IPS-NIHi7 (cell line): ENCODE results near the gene SCRN2.
A peak's percentile ranks its signal among the peaks of the same experiment; 100 is the strongest.

Experiments used
- DNase-seq: peaks from one replicate; pipeline ENCODE4 v3.0.0; 2012; ENCODE audit warnings: mixed read lengths; ENCODE audit errors: extremely low spot score

SCRN2 gene

DNA sequence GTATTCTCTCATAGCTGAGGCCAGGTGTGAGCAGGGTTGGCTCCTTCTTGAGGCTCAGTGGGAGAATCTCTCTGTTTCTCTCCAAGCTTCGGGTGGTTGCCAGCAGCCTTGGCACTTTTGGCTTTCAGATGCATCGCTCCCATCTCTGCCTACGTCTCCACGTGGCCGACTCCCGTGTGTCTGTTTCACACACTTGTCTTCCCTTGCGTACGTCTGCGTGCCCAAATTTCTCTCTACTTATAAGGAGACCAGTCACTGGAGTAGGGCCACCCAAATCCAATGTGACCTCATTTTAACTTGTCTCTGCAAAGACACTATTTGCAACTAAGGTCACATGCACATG is 34.2 kb downstream of the SCRN2 start:
- DNase-seq = no peak

DNA sequence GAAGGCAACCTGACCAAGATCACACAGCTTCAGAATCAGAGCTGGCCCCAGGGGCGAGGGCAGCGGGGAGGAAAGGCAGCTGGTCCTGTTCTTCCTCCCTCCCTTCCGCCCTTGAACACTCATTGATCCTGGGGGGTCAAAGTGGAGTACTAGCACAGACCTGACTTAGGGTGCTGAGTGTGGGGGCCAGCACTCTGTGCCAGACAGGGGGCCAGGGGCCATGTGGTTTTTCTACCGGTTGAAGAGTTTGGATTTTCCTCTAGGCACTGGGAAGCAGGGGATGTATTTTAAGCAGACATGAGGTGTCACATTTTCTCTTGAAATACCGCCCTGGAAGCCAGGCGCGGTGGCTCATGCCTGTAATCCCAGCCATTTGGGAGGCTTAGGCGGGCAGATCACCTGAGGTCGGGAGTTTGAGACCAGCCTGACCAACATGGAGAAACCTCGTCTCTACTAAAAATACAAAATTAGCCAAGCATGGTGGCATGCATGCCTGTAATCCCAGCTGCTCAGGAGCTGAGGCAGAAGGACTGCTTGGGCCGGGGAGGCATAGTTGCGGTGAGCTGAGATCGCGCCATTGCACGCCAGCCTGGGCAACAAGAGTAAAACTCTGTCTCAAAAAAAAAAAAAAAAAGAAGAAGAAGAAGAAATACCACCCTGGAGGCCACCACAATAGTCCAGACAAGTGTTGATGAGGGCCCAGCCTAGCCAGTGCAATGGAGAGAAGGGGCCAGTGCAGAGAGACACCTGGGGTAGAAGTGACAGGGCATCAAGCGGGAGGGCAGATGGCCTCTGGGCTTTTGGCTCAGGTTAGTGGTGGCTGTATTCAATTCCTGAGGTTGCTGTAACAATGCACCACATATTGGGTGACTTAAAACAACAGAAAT is 34.8 kb downstream of the SCRN2 start:
- no peak for DNase-seq

DNA sequence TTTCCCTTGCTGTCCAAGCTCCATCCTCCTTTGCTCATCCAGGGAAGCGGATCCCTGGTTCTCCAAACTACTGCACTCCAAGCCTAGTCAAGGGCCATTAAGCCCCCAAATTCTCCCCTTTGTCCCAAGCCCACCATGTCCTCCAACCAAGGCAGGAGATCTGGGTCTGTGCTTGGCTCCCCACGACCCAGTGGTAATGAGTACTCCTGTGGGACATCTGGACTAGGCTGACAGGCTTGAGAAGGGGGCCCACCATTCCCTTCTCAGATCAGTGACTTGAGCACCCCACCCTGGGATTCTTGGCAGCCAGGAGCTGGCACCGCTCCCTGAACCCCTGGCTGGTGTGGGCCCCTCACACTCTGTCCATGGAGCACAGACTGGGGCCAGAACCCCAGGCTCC is 36.6 kb downstream of the SCRN2 start:
- DNase-seq = no peak

DNA sequence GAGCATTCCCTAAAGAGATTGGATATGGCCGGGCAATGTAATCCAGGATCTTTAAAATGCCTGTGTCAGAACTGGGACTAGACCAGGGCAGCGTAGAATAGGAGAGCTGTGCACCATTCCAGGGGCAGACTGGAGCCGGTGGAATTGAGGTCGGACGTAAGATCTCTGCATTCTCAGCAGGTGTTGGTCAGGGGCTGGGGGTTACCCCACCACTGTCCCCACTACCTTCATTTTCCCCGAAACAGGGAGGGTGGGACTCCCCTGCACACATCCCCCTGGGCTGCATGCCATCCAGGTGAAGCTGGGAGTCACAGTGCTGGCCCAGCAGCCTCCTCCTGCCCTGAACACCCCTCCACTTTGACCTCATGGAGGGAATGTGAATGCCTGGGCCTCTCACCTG is 37.3 kb downstream of the SCRN2 start:
- DNase-seq = no peak

DNA sequence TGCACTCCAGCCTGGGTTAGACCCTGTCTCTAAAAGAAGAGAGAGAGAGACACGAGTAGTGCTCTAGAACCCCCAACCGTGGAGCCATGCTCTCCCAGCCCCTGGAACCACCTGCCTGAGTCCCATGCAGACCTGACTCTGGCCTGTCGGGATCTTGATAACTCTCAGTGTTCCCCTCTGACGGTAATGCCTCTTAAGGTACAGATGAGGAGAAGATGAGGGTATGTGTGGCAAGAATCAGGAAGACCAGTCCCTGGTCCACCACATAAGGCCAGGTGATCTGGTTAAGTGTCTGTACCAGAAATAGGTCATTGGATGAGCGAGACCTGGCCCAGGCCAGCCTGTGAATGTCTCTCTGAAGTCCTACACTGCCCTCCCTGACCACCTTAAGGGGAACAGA is 37.9 kb downstream of the SCRN2 start:
- DNase-seq = no peak

DNA sequence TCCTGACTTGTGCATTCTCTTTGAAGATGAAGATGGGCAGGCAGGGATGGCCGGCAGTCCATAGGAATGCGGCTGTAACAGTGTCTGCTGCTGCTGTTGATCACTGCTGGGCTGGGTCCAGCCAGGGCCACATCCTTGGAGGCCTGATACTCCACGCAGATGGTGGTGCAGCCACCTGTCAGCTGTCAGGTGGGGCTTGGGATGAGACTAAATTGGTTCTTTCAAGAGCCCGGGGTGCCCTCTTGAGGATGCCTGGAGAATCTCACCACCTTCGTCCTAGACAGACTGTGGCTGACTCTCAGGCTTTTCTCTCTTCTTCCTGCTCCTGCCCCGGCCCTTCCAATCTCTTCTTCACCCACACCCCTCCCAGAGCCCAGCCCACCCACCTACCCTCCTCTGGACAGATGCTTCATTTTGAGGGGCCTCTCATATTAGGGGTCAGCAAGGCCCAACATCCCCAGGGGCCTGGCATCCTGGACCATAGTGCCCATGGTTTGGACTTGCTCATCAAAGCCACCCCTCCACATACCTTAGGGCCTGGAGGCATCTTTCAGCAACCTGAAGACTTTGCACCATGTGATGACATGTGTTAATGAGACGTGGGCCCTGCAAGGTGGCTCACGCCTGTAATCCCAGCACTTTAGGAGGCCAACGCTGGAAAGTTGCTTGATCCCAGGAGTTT is 38.6 kb downstream of the SCRN2 start:
- DNase-seq = peak; percentile 86

DNA sequence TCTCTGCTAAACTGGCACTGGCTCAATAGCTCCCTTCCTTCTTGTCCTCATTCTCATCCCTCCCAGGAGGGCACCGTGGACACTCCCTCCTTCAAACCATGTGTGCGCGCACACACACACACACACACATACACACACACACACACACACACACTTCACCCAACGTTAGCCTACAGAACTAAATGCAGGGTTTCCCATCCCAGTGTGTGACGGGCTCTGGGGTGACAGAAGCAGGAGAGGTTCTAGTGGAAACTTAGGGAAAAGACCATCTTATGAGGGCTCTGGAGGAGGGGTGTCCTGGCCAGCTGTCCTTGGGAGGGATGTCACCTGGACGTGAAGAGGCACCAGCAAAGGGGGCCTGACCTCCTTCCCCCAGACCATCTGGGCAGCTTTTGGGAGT is 39.2 kb downstream of the SCRN2 start:
- DNase-seq = no peak

DNA sequence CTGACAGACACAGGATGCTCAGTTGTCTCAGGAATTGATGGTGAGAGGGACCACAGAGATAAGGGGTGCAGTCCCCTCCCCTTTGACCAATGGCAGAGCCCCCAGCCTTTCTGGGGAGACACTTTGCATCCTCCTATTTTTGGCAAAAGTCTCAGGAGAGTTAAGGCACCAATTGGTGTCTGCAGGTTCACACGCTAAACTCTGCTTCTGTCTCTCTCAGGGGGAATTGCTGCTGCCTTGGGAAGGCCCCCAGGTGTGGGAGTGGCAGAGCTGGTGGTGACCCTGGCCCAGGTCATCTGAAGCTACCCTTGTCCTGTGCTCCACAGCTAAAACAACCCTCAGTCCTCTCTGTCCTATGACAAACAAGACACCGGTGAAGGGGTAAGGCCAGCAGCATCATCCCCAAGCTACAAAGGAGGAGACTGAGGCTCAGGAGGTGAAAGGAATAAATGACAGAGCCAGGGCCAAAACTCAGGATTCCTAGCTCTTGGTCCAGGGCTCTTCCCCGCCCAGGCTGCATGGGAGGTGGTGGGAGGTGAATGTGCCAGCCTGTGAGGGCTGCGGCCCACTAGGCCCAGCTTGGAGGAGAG is 39.8 kb downstream of the SCRN2 start:
- no peak for DNase-seq

DNA sequence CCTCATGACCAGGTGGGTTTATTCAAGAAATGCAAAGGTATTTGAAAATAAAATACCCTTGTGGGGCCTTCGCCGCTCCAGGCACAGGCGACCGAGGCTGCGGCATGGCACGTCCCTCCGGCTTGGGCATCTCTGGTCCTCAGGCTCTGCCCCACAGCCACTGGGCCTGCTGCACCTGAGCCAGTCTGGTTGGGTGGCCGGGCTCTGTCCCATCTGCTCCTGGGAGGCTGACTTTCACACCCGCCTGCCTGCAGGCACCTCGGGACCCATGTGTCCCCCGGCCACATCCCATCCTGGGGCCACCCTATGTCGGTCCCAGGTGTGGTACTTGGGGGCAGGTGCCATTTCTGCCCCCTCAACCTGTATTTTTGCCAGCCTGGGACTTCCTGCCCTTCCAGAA is 40.4 kb downstream of the SCRN2 start:
- no peak for DNase-seq

DNA sequence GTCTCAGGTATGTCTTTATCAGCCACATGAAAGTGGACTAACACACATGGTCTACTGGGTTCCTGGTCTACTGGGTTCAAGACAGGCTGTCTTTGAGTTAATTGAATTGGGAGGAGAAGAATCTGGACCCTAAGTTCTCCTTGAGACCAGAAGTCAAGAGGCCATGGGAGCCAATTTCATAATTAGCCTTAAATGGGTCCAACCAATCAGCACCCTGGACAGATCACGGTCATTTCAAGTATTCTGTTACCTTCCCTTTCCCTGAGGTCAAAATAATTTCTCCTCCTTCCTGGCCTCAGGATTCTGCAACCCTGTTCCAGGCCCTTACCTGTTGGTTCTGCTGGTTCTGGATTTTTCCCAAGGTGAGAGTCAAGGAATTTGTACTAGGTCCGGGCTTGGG is 43.3 kb downstream of the SCRN2 start:
- DNase-seq = peak; percentile 40

DNA sequence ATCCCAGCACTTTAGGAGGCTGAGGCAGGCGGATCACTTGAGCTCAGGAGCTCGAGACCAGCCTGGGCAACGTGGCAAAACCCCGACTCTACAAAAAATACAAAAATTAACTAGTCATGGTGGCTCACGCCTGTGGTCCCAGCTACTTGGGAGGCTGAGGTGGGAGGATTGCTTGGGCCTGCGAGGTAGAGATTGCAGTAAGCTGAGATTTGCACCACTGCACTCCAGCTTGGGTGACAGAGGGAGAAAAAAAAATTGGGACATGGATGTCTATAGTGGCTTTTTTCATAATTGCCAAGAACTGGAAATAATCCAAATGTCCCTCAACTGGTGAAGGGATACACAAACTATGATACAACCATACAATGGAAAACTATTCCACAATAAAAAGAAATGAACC is 48.1 kb downstream of the SCRN2 start:
- DNase-seq = no peak

DNA sequence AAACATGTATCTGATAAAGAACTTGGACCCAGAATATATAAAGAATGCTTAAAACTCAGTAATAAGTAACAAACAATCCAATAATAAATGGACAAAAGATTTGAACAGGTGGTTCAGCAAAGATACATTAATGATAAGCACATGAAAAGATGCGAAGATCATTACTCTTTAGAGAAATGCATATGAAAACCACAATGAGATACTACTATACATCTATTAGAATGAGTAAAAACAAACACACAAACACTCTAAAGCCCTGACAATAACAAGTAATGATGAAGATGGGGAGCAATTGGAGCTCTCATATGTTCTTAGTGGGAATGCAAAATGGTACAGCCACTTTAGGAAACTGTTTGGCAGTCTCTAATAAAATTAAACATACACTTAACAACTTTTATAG is 48.6 kb downstream of the SCRN2 start:
- no peak for DNase-seq

DNA sequence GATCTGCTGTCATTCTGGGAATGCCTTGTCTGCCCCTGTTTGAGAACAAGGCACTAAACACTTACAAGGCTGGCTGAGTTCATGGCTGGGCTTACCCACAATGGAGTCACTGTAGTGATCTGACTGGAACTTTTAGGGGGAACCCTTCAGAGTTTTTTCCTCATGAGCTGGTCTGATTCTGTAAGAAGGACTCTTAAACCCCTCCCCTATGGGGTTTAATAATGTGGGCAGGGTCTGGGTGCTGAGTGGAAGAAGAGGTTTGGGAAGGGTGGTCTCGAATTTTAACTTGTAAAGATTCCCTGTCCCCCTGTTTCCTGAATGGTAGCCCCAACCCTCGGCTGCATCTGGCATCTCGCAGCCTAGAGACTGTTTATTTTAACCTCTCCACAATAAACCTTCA is 50.0 kb downstream of the SCRN2 start:
- no peak for DNase-seq

DNA sequence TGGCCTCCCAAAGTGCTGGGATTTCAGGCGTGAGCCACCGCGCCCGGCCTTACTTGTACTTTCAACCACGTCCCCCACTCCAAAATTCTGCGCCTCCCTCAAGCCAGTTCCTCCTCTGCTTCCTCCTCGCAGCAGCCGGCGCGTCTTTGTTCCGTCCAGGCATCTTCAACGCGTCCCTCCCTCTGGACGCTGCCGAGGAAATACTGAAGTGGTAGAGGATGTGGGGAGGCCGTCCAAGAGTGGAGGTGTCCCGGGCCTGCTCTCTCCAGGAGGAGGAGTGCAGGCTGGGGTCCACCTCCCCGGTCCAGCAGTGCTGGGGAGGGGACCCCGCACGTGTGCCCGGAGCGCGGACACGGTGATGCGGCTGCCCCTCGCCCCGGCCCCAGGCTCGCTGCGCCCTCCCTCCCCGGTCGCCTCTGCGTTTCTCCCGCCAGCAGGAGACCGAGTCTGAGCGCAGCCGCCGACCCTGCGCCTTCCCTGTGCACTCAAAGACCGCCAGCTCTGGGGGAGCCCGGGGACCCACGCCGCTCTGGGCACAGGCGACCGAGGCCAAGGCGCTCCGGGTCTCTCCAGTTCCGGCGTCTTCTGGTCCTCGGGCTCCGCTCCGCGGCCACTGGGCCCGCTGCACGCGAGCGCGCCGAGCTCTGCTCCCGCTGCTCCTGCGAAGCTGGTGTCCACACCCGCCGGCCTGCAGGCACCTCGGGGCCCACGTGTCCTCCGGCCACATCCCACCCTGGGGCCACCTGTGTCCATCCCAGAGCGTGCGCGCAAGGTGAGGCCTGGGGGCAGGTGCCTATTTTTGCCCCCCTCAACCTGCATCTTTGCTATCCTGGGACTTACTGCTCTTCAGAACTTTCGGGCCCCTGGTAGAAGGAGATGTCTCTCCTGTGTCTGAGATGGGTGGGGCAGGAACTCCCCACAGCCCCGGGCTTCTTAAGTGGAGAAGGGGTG is 51.2 kb downstream of the SCRN2 start:
- peak; percentile 83 for DNase-seq
